ENCODE results near the gene RAB9A. TPM values are rescaled to one million over a fixed set of nuclear protein-coding genes. Genes with fewer than 3 reads are reported as not detected.

RAB9A gene
- total RNA-seq, 1 donor from 2014 or later, result 33.6 TPM

- H3K4me3 ChIP-seq (ENCODE audit: low read depth, low read length), result no peak overlapping the region
- no peak for DNase-seq (ENCODE audit: low read depth)
- TF ChIP-seq CTCF (conservative IDR thresholded peaks at IDR 0.05; ENCODE audit: low read depth, low read length), result no peak
Observed at GRCh38 chrX:13687203-13687602, 1.7 kb upstream of the RAB9A start.

- no peak for DNase-seq (ENCODE audit: low read depth)
- no peak for TF ChIP-seq CTCF (conservative IDR thresholded peaks at IDR 0.05; ENCODE audit: low read depth, low read length)
- H3K4me3 ChIP-seq (ENCODE audit: low read depth, low read length), result peak overlapping the region; percentile 75
Observed at GRCh38 chrX:13688384-13688957, 457 bp upstream of the RAB9A start.

- peak overlapping the region; percentile 75 for H3K4me3 ChIP-seq (ENCODE audit: low read depth, low read length)
- DNase-seq (ENCODE audit: low read depth), result no peak
- no peak for TF ChIP-seq CTCF (conservative IDR thresholded peaks at IDR 0.05; ENCODE audit: low read depth, low read length)
Observed at GRCh38 chrX:13689741-13690211, 848 bp downstream of the RAB9A start.

GRCh38 chrX:13690836-13691235 lies 1.9 kb downstream of the RAB9A start:
- DNase-seq (ENCODE audit: low read depth), result no peak
- TF ChIP-seq CTCF (conservative IDR thresholded peaks at IDR 0.05; ENCODE audit: low read depth, low read length), result peak; percentile 40
- H3K4me3 ChIP-seq (ENCODE audit: low read depth, low read length), result peak overlapping the region; percentile 75

- no peak for TF ChIP-seq CTCF (conservative IDR thresholded peaks at IDR 0.05; ENCODE audit: low read depth, low read length)
- DNase-seq (ENCODE audit: low read depth), result no peak
- no peak overlapping the region for H3K4me3 ChIP-seq (ENCODE audit: low read depth, low read length)
Observed at GRCh38 chrX:13691841-13692371, 3.0 kb downstream of the RAB9A start.

- no peak overlapping the region for H3K4me3 ChIP-seq (ENCODE audit: low read depth, low read length)
- DNase-seq (ENCODE audit: low read depth), result no peak
- TF ChIP-seq CTCF (conservative IDR thresholded peaks at IDR 0.05; ENCODE audit: low read depth, low read length), result no peak
Observed at GRCh38 chrX:13692771-13693231, 3.9 kb downstream of the RAB9A start.

All from epithelial cell of proximal tubule (primary cell).